Neural crest cell (in vitro differentiated cells): ENCODE data around the gene GIPC2. TPM values are rescaled to one million over a fixed set of nuclear protein-coding genes. Genes with fewer than 3 reads are reported as not detected.
A peak's percentile ranks its signal among the peaks of the same experiment; 100 is the strongest.

Experiments used
- DNase-seq: peaks from one replicate; pipeline ENCODE4 v3.0.0; 2021; ENCODE audit warnings: low read depth, mixed read lengths, low spot score
- H3K27ac Mint-ChIP-seq: one replicate; pipeline ENCODE4 v1.8.0; 2021; ENCODE audit warnings: mild to moderate bottlenecking, mixed read lengths; ENCODE audit not compliant: unreplicated experiment
- H3K27me3 Mint-ChIP-seq: 2 replicates; pipeline ENCODE4 v1.8.0; 2021; ENCODE audit warnings: low read depth, mild to moderate bottlenecking, mixed read lengths
- H3K36me3 Mint-ChIP-seq: 2 replicates; pipeline ENCODE4 v1.8.0; 2021; ENCODE audit warnings: low read depth, mild to moderate bottlenecking, mixed read lengths
- H3K4me1 Mint-ChIP-seq: 2 replicates; pipeline ENCODE4 v1.8.0; 2021; ENCODE audit warnings: mixed read lengths
- H3K4me3 Mint-ChIP-seq: one replicate; pipeline ENCODE4 v1.8.0; 2021; ENCODE audit warnings: mild to moderate bottlenecking, mixed read lengths
- H3K9me3 Mint-ChIP-seq: 2 replicates; pipeline ENCODE4 v1.8.0; 2021; ENCODE audit warnings: mixed read lengths
- CTCF ChIP-seq: fragments of 200-600 bp; sonication (generic); conservative IDR thresholded peaks from 2 replicates; pipeline ENCODE4 v1.5.0; 2021; ENCODE audit warnings: antibody characterized with exemption, mild to moderate bottlenecking
- total RNA-seq: library from RNA; stranded (reverse); gene quantifications from 2 replicates; pipeline ENCODE4 v1.2.1, GENCODE V29; 2021

GIPC2 gene
- total RNA-seq, 1 donor from 2014 or later, result not detected

- DNase-seq, result peak; percentile 20
- peak within 1 kb of the TSS; percentile 96 for H3K27ac Mint-ChIP-seq
- peaks cover 40% of the 10 kb centered on the region for H3K4me1 Mint-ChIP-seq
- H3K9me3 Mint-ChIP-seq, result no peaks in the 10 kb centered on the region
- TF ChIP-seq CTCF, result no peak
- no peaks in the 10 kb centered on the region for H3K36me3 Mint-ChIP-seq
- H3K4me3 Mint-ChIP-seq, result peak within 1 kb of the TSS; percentile 75
- H3K27me3 Mint-ChIP-seq, result peaks cover 2% of the 10 kb centered on the region
Measured at GRCh38 chr1:78004719-78005447, 40.9 kb upstream of the GIPC2 start, which contains the start of gene DNAJB4. Gene DNAJB4, plus strand, starts transcription at chr1:78004939. Its CDS starts 172 bp downstream, at chr1:78005111.

GRCh38 chr1:78005448-78005722 lies 40.4 kb upstream of the GIPC2 start:
- Mint-ChIP-seq H3K4me1 (peaks cover 40% of the 10 kb centered on the region), H3K9me3 (no peaks in the 10 kb centered on the region), H3K27me3 (peaks cover 2% of the 10 kb centered on the region), H3K4me3 (peak overlapping the region; percentile 75), H3K27ac (peak overlapping the region; percentile 96), H3K36me3 (no peaks in the 10 kb centered on the region)
- no peak for DNase-seq
- no peak for TF ChIP-seq CTCF

- Mint-ChIP-seq H3K27ac (no peak overlapping the region), H3K4me1 (peaks cover 40% of the 10 kb centered on the region), H3K27me3 (peaks cover 2% of the 10 kb centered on the region), H3K4me3 (peak overlapping the region; percentile 35), H3K36me3 (no peaks in the 10 kb centered on the region), H3K9me3 (no peaks in the 10 kb centered on the region)
- no peak for DNase-seq
- no peak for TF ChIP-seq CTCF
Measured at GRCh38 chr1:78005755-78006154, 40.0 kb upstream of the GIPC2 start.

- Mint-ChIP-seq H3K36me3 (no peaks in the 10 kb centered on the region), H3K27me3 (peaks cover 2% of the 10 kb centered on the region), H3K9me3 (no peaks in the 10 kb centered on the region), H3K4me3 (peak overlapping the region; percentile 21), H3K27ac (no peak overlapping the region), H3K4me1 (peaks cover 43% of the 10 kb centered on the region)
- DNase-seq, result no peak
- no peak for TF ChIP-seq CTCF
Measured at GRCh38 chr1:78006521-78006920, 39.2 kb upstream of the GIPC2 start.

- TF ChIP-seq CTCF, result no peak
- Mint-ChIP-seq H3K27me3 (peaks cover 2% of the 10 kb centered on the region), H3K4me3 (peak overlapping the region; percentile 60), H3K9me3 (no peaks in the 10 kb centered on the region), H3K4me1 (peaks cover 36% of the 10 kb centered on the region), H3K36me3 (no peaks in the 10 kb centered on the region), H3K27ac (peak overlapping the region; percentile 32)
- DNase-seq, result no peak
Measured at GRCh38 chr1:78007677-78008341, 38.0 kb upstream of the GIPC2 start.
